ENCODE results near the gene DOK5.

The DOK5 gene

DNA sequence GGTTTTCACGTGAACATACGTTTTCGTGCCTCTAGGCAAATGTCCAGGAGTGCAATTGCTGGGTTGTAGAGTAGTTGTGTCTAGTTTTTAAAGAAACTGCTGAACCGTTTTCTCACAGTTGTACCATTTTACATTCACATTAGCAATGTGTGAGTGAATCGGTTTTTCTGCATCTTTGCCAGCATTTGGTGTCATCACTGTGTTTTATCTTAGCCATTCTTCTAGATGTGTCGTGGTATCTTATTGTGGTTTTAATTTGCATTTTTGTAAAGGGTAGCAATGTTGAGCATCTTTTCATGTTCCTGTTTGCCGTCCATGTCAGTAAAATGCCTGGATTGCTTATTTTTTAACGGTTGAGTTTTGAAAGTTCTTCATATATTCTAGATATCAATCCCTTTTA lies 10.2 kb downstream of the DOK5 start:
- TF ChIP-seq TCF12 (IDR thresholded peaks at IDR 0.05; ENCODE audit: low read depth), result no peak
- no peak for TF ChIP-seq REST (IDR thresholded peaks at IDR 0.05; ENCODE audit: low read depth)
- TF ChIP-seq CEBPB (IDR thresholded peaks at IDR 0.05), result no peak
- TF ChIP-seq, protein P1, sequence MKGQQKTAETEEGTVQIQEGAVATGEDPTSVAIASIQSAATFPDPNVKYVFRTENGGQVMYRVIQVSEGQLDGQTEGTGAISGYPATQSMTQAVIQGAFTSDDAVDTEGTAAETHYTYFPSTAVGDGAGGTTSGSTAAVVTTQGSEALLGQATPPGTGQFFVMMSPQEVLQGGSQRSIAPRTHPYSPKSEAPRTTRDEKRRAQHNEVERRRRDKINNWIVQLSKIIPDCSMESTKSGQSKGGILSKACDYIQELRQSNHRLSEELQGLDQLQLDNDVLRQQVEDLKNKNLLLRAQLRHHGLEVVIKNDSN (IDR thresholded peaks at IDR 0.05), result no peak
- TF ChIP-seq TAF1 (IDR thresholded peaks at IDR 0.05; ENCODE audit: low read depth), result no peak
- TF ChIP-seq RAD21 (IDR thresholded peaks at IDR 0.05; ENCODE audit: low read depth), result no peak
- TF ChIP-seq NFIC (IDR thresholded peaks at IDR 0.05), result no peak
- TF ChIP-seq TEAD4 (IDR thresholded peaks at IDR 0.05), result no peak
- TF ChIP-seq ZBTB7A (IDR thresholded peaks at IDR 0.05; ENCODE audit: low read depth), result no peak
- no peak for TF ChIP-seq MAX (IDR thresholded peaks at IDR 0.05)
- TF ChIP-seq FOXM1 (IDR thresholded peaks at IDR 0.05; ENCODE audit: borderline replicate concordance, low read depth), result no peak

DNA sequence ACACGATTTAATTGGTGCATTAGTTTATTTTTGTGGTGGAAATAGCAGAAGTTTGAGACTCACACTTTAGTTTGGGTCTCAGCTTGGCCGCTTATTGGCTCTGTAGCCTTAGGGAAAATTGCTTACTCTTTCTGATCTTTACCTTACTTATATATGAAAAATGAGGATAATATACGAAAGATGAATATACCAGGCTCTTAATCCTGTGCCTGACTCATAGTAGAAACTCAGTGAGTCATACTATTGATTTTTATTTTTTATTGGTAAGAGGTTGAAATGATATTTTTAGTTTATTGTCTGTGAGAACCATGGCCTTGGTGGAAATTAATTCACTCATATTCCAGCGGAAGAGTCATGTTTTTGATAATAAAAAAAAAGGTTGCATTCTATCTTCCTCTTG lies 11.2 kb downstream of the DOK5 start:
- TF ChIP-seq MAX (IDR thresholded peaks at IDR 0.05) (no peak), EGR1 (IDR thresholded peaks at IDR 0.05) (no peak), CREB1 (IDR thresholded peaks at IDR 0.05; ENCODE audit: low read depth) (no peak), FOXM1 (IDR thresholded peaks at IDR 0.05; ENCODE audit: borderline replicate concordance, low read depth) (no peak), YY1 (IDR thresholded peaks at IDR 0.05; ENCODE audit: low read depth) (no peak), TEAD4 (IDR thresholded peaks at IDR 0.05) (no peak), TAF1 (IDR thresholded peaks at IDR 0.05; ENCODE audit: low read depth) (no peak), ZBTB7A (IDR thresholded peaks at IDR 0.05; ENCODE audit: low read depth) (no peak), EP300 (IDR thresholded peaks at IDR 0.05; ENCODE audit: borderline replicate concordance) (no peak), TCF12 (IDR thresholded peaks at IDR 0.05; ENCODE audit: low read depth) (no peak), NFIC (IDR thresholded peaks at IDR 0.05) (no peak), CEBPB (IDR thresholded peaks at IDR 0.05) (no peak), RAD21 (IDR thresholded peaks at IDR 0.05; ENCODE audit: low read depth) (no peak), REST (IDR thresholded peaks at IDR 0.05; ENCODE audit: low read depth) (no peak)
- TF ChIP-seq, protein P1 (IDR thresholded peaks at IDR 0.05), result no peak

DNA sequence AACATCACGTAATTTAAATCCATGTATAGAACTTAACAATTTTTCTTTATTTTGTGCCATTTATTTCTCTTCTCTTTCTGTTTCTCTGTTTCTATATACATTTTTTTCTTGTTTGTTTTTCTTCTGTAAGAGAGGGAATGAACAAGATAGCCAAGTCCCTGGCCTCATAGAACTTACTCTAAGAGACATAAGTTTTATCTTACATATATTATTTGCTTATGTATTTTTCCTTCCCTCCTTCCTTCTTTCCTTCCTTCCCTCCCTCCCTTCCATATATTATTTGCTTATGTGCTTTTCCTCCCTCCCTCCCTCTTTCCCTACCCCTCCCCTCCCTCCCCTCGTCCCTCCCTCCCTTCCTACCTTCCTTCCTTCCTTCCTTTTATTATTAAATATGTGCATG lies 13.0 kb downstream of the DOK5 start:
- TF ChIP-seq YY1 (IDR thresholded peaks at IDR 0.05; ENCODE audit: low read depth), result no peak
- TF ChIP-seq REST (IDR thresholded peaks at IDR 0.05; ENCODE audit: low read depth), result no peak
- no peak for TF ChIP-seq FOXM1 (IDR thresholded peaks at IDR 0.05; ENCODE audit: borderline replicate concordance, low read depth)
- no peak for TF ChIP-seq CREB1 (IDR thresholded peaks at IDR 0.05; ENCODE audit: low read depth)
- TF ChIP-seq, protein P1 (IDR thresholded peaks at IDR 0.05), result no peak
- TF ChIP-seq EGR1 (IDR thresholded peaks at IDR 0.05), result no peak
- TF ChIP-seq MAX (IDR thresholded peaks at IDR 0.05), result no peak
- no peak for TF ChIP-seq NFIC (IDR thresholded peaks at IDR 0.05)
- TF ChIP-seq TEAD4 (IDR thresholded peaks at IDR 0.05), result no peak
- TF ChIP-seq ZBTB7A (IDR thresholded peaks at IDR 0.05; ENCODE audit: low read depth), result no peak
- no peak for TF ChIP-seq CEBPB (IDR thresholded peaks at IDR 0.05)
- TF ChIP-seq TAF1 (IDR thresholded peaks at IDR 0.05; ENCODE audit: low read depth), result no peak
- TF ChIP-seq RAD21 (IDR thresholded peaks at IDR 0.05; ENCODE audit: low read depth), result no peak
- no peak for TF ChIP-seq EP300 (IDR thresholded peaks at IDR 0.05; ENCODE audit: borderline replicate concordance)
- no peak for TF ChIP-seq TCF12 (IDR thresholded peaks at IDR 0.05; ENCODE audit: low read depth)

DNA sequence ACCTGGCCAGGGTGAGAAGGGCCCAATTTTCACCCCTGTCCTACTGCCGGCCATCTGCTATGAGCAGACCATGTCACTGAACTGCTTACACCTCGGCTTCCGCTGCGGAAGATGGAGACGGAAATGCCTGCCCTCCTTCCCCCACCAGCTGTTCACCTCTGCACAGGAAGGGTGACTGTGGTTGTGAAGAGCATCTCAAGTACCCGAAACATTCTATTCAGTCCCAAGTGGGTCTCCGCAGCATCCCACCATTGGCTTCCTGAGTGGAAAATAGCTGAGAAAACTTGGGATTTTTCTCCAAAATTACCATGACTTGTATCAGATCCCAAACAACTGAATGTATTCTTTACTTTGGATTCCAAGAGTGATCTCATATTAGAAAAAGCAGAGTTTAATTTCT lies 16.1 kb downstream of the DOK5 start:
- TF ChIP-seq EP300 (IDR thresholded peaks at IDR 0.05; ENCODE audit: borderline replicate concordance) (no peak), TEAD4 (IDR thresholded peaks at IDR 0.05) (no peak), TCF12 (IDR thresholded peaks at IDR 0.05; ENCODE audit: low read depth) (no peak), CEBPB (IDR thresholded peaks at IDR 0.05) (no peak)
